Sigmoid colon (tissue), 7 donors: ENCODE measurements around the gene SLC9A9. TPM values are rescaled to one million over a fixed set of nuclear protein-coding genes. Genes with fewer than 3 reads are reported as not detected.
"Not testable (repeated sequence)": the region's sequence is repeated elsewhere in the genome, so short reads cannot be mapped to it uniquely, and the experiment has no call there.

Experiments used
- DNase-seq: peaks from one replicate; pipeline ENCODE4 v3.0.0-alpha.2; 2019
- H3K27ac ChIP-seq, 4 donors: fragments of 200-600 bp; sonication (generic); one replicate each; pipeline ENCODE4 v1.5.1; 2016 to 2019; ENCODE audit warnings: mild to moderate bottlenecking in 1 of 4
- H3K27me3 ChIP-seq, 3 donors: fragments of 200-600 bp; sonication (generic); one replicate each; pipeline ENCODE4 v1.5.1; 2019; ENCODE audit warnings: mild to moderate bottlenecking in 1 of 3
- H3K36me3 ChIP-seq, 4 donors: fragments of 200-600 bp; sonication (generic); one replicate each; pipeline ENCODE4 v1.5.1; 2016 to 2019
- H3K4me1 ChIP-seq, 4 donors: fragments of 200-600 bp; sonication (generic); one replicate each; pipeline ENCODE4 v1.5.1; 2017 to 2019
- H3K4me3 ChIP-seq, 4 donors: fragments of 200-600 bp; sonication (generic); one replicate each; pipeline ENCODE4 v1.5.1; 2017 to 2019; ENCODE audit warnings: mild to moderate bottlenecking in 2 of 4, moderate library complexity in 1 of 4
- H3K9me3 ChIP-seq, 4 donors: fragments of 200-600 bp in 3 of 4; sonication (generic) in 3 of 4; one replicate each; pipeline versions ENCODE4 v1.5.1 to v1.6.1; 2013 to 2019
- EP300 ChIP-seq, 4 donors: sonication (generic); formaldehyde crosslinking; IDR thresholded peaks; one replicate each; pipeline ENCODE4 v1.6.1; 2017; ENCODE audit warnings: antibody characterized with exemption in 4 of 4
- POLR2A ChIP-seq, 2 donors: fragments of 450-650 bp; IDR thresholded peaks; one replicate each; pipeline ENCODE4 v1.6.1; 2016; ENCODE audit warnings: antibody characterized with exemption in 2 of 2, mild to moderate bottlenecking in 2 of 2, moderate library complexity in 2 of 2
- POLR2AphosphoS5 ChIP-seq, 4 donors: sonication (generic); formaldehyde crosslinking; IDR thresholded peaks; one replicate each; pipeline ENCODE4 v1.6.1; 2017; ENCODE audit warnings: antibody characterized with exemption in 4 of 4
- WGBS, 2 donors: extraction: QIAGEN DNeasy Blood & Tissue Kit; methylation state at CpG; one replicate each; pipeline ENCODE4 v1.1.7; 2013; 5-methylcytosine and 5-hydroxymethylcytosine counted together
- intact Hi-C: fragments of 100-400 bp; cut with DNase I; formaldehyde crosslinking; loops from one replicate; pipeline ENCODE4 v1.15.1; 2023
- polyA plus RNA-seq, 3 donors: library from polyadenylated mRNA; stranded (reverse); fragments of 200-250 nt; gene quantifications; one replicate each; pipeline ENCODE4 v1.2.3, GENCODE V29; 2013
- total RNA-seq, 4 donors: library from RNA; depleted of rRNA; stranded (reverse); fragments of >200 nt; gene quantifications; one replicate each; pipeline ENCODE4 v1.1.0, GENCODE V29; 2016
- TF ChIP-seq, protein P1 (sequence below), 4 experiments: fragments of 450-650 bp in 3 of 4; fragments of 200-600 bp in 1 of 4; IDR thresholded peaks; one replicate each; pipeline ENCODE4 v1.5.1; 2016 to 2019; ENCODE audit warnings: antibody characterized with exemption in 4 of 4, mild to moderate bottlenecking in 3 of 4, moderate library complexity in 2 of 4
- donor health status: healthy with polysubstance abuse.
- donor health status: Bipolar disorder and iron deficiency.
- donor health status: healthy.

SLC9A9 gene
- total and polyA plus RNA-seq, 7 donors = 2.4 to 29.9 (median 18.9) TPM

DNA sequence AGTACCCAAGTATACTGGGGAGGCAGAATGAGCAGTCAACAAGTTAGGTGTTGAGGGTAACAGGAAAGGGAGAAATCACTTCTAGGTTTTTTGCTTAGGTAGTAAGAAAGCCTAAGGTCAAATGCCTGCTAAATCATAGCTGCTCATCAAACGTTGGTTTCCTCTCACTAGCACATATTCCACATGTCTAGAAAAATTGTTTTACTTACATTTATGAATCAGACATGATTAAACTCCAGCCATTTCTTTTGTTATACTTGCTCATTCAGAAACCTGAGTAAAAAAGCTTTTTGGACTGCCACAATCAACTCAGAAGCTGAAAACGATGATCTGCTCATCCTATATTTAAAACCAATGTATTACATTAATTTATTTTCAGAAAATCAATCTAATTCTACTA lies 40.2 kb downstream of the SLC9A9 start:
- no peak overlapping the region for H3K4me3 ChIP-seq
- H3K4me1 ChIP-seq = peaks cover 0 to 31% (median 29%) of the 10 kb centered on the region in 4 donors
- no peak overlapping the region for H3K27ac ChIP-seq
- 55 to 73% methylated on average over 2 of the region's 2 CpGs for WGBS, 2 donors
- no peaks in the 10 kb centered on the region for H3K9me3 ChIP-seq
- no peak for DNase-seq
- H3K27me3 ChIP-seq = no peaks in the 10 kb centered on the region
- intact Hi-C loops = no loop called here
- no peaks in the 10 kb centered on the region for H3K36me3 ChIP-seq
- TF ChIP-seq, protein P1, sequence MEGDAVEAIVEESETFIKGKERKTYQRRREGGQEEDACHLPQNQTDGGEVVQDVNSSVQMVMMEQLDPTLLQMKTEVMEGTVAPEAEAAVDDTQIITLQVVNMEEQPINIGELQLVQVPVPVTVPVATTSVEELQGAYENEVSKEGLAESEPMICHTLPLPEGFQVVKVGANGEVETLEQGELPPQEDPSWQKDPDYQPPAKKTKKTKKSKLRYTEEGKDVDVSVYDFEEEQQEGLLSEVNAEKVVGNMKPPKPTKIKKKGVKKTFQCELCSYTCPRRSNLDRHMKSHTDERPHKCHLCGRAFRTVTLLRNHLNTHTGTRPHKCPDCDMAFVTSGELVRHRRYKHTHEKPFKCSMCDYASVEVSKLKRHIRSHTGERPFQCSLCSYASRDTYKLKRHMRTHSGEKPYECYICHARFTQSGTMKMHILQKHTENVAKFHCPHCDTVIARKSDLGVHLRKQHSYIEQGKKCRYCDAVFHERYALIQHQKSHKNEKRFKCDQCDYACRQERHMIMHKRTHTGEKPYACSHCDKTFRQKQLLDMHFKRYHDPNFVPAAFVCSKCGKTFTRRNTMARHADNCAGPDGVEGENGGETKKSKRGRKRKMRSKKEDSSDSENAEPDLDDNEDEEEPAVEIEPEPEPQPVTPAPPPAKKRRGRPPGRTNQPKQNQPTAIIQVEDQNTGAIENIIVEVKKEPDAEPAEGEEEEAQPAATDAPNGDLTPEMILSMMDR (IDR thresholded peaks at IDR 0.05) = no peak
- TF ChIP-seq POLR2AphosphoS5 (IDR thresholded peaks at IDR 0.05) (no peak), EP300 (IDR thresholded peaks at IDR 0.05) (no peak), POLR2A (IDR thresholded peaks at IDR 0.05) (no peak)

GRCh38 chr3:143806038-143806437 lies 42.2 kb downstream of the SLC9A9 start:
- TF ChIP-seq EP300 (IDR thresholded peaks at IDR 0.05) (no peak), POLR2A (IDR thresholded peaks at IDR 0.05) (no peak), POLR2AphosphoS5 (IDR thresholded peaks at IDR 0.05) (no peak)
- TF ChIP-seq, protein P1 (IDR thresholded peaks at IDR 0.05) = no peak
- intact Hi-C loops = no loop called here
- H3K27me3 ChIP-seq = no peaks in the 10 kb centered on the region
- H3K36me3 ChIP-seq = no peaks in the 10 kb centered on the region
- H3K27ac ChIP-seq = peak overlapping the region in 1 of 4 donors; percentile 0
- no peak for DNase-seq
- 69 to 77% methylated on average over 4 of the region's 4 CpGs for WGBS, 2 donors
- no peaks in the 10 kb centered on the region for H3K9me3 ChIP-seq
- no peak overlapping the region for H3K4me3 ChIP-seq
- H3K4me1 ChIP-seq = peaks cover 0 to 27% (median 25%) of the 10 kb centered on the region in 4 donors

DNA sequence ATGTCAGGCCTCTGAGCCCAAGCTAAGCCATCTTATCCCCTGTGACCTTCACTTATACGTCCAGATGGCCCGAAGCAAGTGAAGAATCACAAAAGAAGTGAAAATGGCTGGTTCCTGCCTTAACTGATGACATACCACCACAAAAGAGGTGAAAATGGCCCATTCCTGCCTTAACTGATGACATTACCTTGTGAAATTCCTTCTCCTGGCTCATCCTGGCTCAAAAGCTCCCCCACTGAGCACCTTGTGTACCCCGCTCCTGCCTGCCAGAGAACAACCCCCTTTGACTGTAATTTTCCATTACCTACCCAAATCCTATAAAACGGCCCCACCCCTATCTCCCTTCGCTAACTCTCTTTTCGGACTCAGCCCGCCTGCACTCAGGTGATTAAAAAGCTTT lies 42.8 kb downstream of the SLC9A9 start:
- H3K9me3 ChIP-seq, intact Hi-C loops, H3K36me3 ChIP-seq, H3K27ac ChIP-seq, H3K4me3 ChIP-seq, H3K27me3 ChIP-seq, DNase-seq: not testable (repeated sequence)
- H3K4me1 ChIP-seq = peaks cover 0 to 26% (median 20%) of the 10 kb centered on the region in 4 donors
- 71 to 78% methylated on average over 7 of the region's 7 CpGs for WGBS, 2 donors

- H3K36me3 ChIP-seq, H3K4me1 ChIP-seq, H3K4me3 ChIP-seq, H3K27me3 ChIP-seq, H3K9me3 ChIP-seq, H3K27ac ChIP-seq, intact Hi-C loops, DNase-seq: not testable (repeated sequence)
- 76 to 85% methylated on average over 5 of the region's 5 CpGs for WGBS, 2 donors
These were observed 47.2 kb downstream of the SLC9A9 start for GRCh38 chr3:143801046-143801445.

DNA sequence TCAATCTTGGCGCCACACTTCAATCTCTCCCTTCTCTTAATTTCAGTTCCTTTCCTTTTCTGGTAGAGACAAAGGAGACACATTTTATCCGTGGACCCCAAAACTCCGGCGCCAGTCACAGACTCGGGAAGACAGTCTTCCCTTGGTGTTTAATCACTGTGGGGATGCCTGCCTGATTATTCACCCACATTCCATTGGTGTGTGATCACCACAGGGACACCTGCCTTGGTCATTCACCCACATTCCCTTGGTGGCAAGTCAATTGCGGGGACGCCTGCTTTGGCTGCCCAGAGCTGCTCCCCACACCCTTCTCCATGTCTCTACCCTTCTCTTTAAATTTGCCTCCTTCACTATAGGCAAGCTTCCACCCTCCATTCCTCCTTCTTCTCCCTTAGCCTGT lies 50.1 kb downstream of the SLC9A9 start:
- H3K36me3 ChIP-seq, DNase-seq, intact Hi-C loops, H3K27ac ChIP-seq, H3K27me3 ChIP-seq, H3K4me3 ChIP-seq, H3K9me3 ChIP-seq: not testable (repeated sequence)
- WGBS, 2 donors = 91 to 93% methylated on average over 7 of the region's 7 CpGs
- H3K4me1 ChIP-seq = peaks cover 0 to 18% (median 12%) of the 10 kb centered on the region in 4 donors

GRCh38 chr3:143795874-143796273 lies 52.4 kb downstream of the SLC9A9 start:
- no peak overlapping the region for H3K4me3 ChIP-seq
- TF ChIP-seq POLR2AphosphoS5 (IDR thresholded peaks at IDR 0.05) = no peak
- TF ChIP-seq POLR2A (IDR thresholded peaks at IDR 0.05) = no peak
- TF ChIP-seq EP300 (IDR thresholded peaks at IDR 0.05) = no peak
- TF ChIP-seq, protein P1 (IDR thresholded peaks at IDR 0.05) = no peak
- H3K4me1 ChIP-seq = peaks cover 0 to 18% (median 12%) of the 10 kb centered on the region in 4 donors
- no peak overlapping the region for H3K27ac ChIP-seq
- intact Hi-C loops = no loop called here
- no peaks in the 10 kb centered on the region for H3K9me3 ChIP-seq
- no peaks in the 10 kb centered on the region for H3K36me3 ChIP-seq
- DNase-seq = no peak
- no peaks in the 10 kb centered on the region for H3K27me3 ChIP-seq
- WGBS, 2 donors = 23 to 49% methylated on average over 2 of the region's 2 CpGs
